HepG2 (cell line): Measurements from ENCODE around the gene PIK3R1. TPM values are rescaled to one million over a fixed set of nuclear protein-coding genes. Genes with fewer than 3 reads are reported as not detected.

Experiments
- FOXP1 ChIP-seq, 2 experiments: fragments of 450-650 bp in 1 of 2; IDR thresholded peaks; 2 replicates each; pipeline ENCODE4 v1.6.1; 2017 to 2018; ENCODE audit warnings: antibody characterized with exemption in 1 of 2
- GABPB1 ChIP-seq: IDR thresholded peaks from 2 replicates; pipeline ENCODE4 v1.6.1; 2016; ENCODE audit warnings: mild to moderate bottlenecking, missing genetic modification reagents, moderate library complexity, missing compliant biosample characterization
- HMG20A ChIP-seq: IDR thresholded peaks from 2 replicates; pipeline ENCODE4 v1.6.1; 2016; ENCODE audit warnings: borderline replicate concordance
- HNF4A ChIP-seq: sonication (generic); formaldehyde crosslinking; IDR thresholded peaks from 2 replicates; pipeline ENCODE4 v1.4.0; 2020; ENCODE audit warnings: missing genetic modification reagents
- NBN ChIP-seq: fragments of 450-650 bp; conservative IDR thresholded peaks from 2 replicates; pipeline ENCODE4 v1.6.1; 2017
- POGZ ChIP-seq: sonication (generic); formaldehyde crosslinking; IDR thresholded peaks from 2 replicates; pipeline ENCODE4 v1.4.0; 2020; ENCODE audit warnings: mild to moderate bottlenecking, missing genetic modification reagents
- RXRB ChIP-seq: IDR thresholded peaks from 2 replicates; pipeline ENCODE4 v1.6.1; 2016; ENCODE audit warnings: borderline replicate concordance, missing genetic modification reagents, missing compliant biosample characterization
- SP5 ChIP-seq: IDR thresholded peaks from 2 replicates; pipeline ENCODE4 v1.6.1; 2016; ENCODE audit warnings: low read depth, borderline replicate concordance
- ZNF792 ChIP-seq: IDR thresholded peaks from 2 replicates; pipeline ENCODE4 v1.6.1; 2016
- ZSCAN12 ChIP-seq: sonication (generic); formaldehyde crosslinking; IDR thresholded peaks from 2 replicates; pipeline ENCODE4 v1.9.0; 2021; ENCODE audit warnings: mild to moderate bottlenecking, missing genetic modification reagents
- polyA plus RNA-seq, 8 experiments: library from polyadenylated mRNA; depleted of rRNA in 3 of 8; stranded (reverse) in 7 of 8; unstranded in 1 of 8; fragments of >200 nt; fragmentation: Illumina TruSeq in 4 of 8; extraction: Trizol in 4 of 8; gene quantifications; 2 replicates each; pipeline versions ENCODE4 v1.2.1 to v1.2.3, GENCODE V29; 2011 to 2016; ENCODE audit warnings: low read depth in 4 of 8, missing spikeins in 1 of 8, mixed read lengths in 1 of 8; ENCODE audit not compliant: insufficient read depth in 1 of 8
- total RNA-seq, 5 experiments: library from RNA; depleted of rRNA; stranded (reverse); fragments of >200 nt; fragmentation: Illumina TruSeq; extraction: Trizol; gene quantifications; 2 replicates each; pipeline ENCODE4 v1.2.3, GENCODE V29; 2016; ENCODE audit warnings: low read depth in 1 of 5
- TF ChIP-seq, protein P1 (sequence below): fragments of 450-650 bp; IDR thresholded peaks from 2 replicates; pipeline ENCODE4 v1.6.1; 2017; ENCODE audit warnings: mild to moderate bottlenecking
- TF ChIP-seq, protein P2 (sequence below): sonication (generic); formaldehyde crosslinking; IDR thresholded peaks from 2 replicates; pipeline ENCODE4 v1.5.1; 2020; ENCODE audit warnings: mild to moderate bottlenecking, missing genetic modification reagents, moderate library complexity
- TF ChIP-seq, protein P3 (sequence below): sonication (generic); formaldehyde crosslinking; IDR thresholded peaks from 2 replicates; pipeline ENCODE4 v1.9.0; 2022; ENCODE audit warnings: low read depth, missing genetic modification reagents
- TF ChIP-seq, protein P4 (sequence below), 2 experiments: sonication (generic) in 1 of 2; formaldehyde crosslinking in 1 of 2; IDR thresholded peaks; 2 replicates each; pipeline versions ENCODE4 v1.4.0 to v1.6.1; 2018 to 2020; ENCODE audit warnings: missing genetic modification reagents in 2 of 2, borderline replicate concordance in 1 of 2, low read depth in 1 of 2, mild to moderate bottlenecking in 1 of 2, missing biosample characterization in 1 of 2
- TF ChIP-seq, protein P5 (sequence below): sonication (generic); formaldehyde crosslinking; IDR thresholded peaks from 2 replicates; pipeline ENCODE4 v1.4.0; 2020; ENCODE audit warnings: missing genetic modification reagents

The PIK3R1 gene
- total and polyA plus RNA-seq, 2 of the 13 experiments (the other 11 are each of a cell fraction or from before 2014, with no cell fraction given), result 8.4 to 21.3 TPM

DNA sequence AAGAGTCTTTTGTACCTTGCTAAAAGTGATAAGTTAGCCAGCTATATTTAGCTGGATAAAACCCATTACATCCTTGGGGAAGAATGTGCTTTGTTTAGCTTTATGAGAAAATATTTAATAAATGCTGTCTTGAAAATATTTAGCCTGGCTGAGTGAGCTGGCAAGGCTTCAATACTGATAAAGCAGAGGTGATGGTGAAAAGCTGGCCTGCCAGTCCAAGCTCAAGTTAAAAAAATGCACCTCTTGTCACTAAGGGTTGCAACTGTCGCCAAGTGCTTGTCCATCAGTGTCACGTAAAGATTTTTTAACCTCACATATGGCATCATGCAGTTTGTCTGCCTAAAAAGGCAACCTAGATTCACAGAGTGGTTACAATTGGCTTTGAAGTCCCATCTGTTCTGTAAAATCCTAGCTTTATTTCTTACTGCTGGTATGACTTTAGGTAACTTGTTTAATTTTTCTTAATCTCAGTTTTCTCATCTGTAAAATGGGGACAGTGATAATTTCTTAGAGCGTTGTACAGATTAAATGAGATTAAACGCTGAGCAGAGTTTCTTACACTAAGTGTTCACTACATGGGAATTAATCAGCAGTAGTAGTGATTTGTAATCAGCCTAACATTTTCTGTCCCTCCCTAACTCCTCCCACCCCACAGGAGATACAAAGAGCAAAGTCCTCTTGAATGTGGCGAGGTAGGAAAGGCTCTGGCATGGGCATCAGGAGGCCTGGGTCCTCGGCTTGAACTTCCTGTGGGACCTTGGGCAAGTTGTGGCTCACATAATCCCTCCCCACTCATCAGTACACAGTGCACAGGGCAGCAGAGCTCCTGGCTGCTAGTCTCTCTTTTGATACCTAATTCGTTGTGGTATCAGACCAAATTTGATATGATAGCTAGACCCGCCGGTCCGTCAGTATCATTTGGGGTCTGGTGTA lies 48.7 kb downstream of the PIK3R1 start (continued):
- TF ChIP-seq, protein P1, sequence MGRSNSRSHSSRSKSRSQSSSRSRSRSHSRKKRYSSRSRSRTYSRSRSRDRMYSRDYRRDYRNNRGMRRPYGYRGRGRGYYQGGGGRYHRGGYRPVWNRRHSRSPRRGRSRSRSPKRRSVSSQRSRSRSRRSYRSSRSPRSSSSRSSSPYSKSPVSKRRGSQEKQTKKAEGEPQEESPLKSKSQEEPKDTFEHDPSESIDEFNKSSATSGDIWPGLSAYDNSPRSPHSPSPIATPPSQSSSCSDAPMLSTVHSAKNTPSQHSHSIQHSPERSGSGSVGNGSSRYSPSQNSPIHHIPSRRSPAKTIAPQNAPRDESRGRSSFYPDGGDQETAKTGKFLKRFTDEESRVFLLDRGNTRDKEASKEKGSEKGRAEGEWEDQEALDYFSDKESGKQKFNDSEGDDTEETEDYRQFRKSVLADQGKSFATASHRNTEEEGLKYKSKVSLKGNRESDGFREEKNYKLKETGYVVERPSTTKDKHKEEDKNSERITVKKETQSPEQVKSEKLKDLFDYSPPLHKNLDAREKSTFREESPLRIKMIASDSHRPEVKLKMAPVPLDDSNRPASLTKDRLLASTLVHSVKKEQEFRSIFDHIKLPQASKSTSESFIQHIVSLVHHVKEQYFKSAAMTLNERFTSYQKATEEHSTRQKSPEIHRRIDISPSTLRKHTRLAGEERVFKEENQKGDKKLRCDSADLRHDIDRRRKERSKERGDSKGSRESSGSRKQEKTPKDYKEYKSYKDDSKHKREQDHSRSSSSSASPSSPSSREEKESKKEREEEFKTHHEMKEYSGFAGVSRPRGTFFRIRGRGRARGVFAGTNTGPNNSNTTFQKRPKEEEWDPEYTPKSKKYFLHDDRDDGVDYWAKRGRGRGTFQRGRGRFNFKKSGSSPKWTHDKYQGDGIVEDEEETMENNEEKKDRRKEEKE, result no peak
- TF ChIP-seq POGZ (peak; percentile 65), HMG20A (CRISPR knock-in tag) (peak; percentile 35; the same call in 1 of the 2 replicates), SP5 (CRISPR knock-in tag) (peak; percentile 68; the same call in 1 of the 2 replicates), RXRB (CRISPR knock-in tag) (peak; percentile 58; the same call in 1 of the 2 replicates), GABPB1 (CRISPR knock-in tag) (peak; percentile 60; the same call in 1 of the 2 replicates), ZSCAN12 (no peak), HNF4A (CRISPR knock-in tag) (peak; percentile 91), NBN (no peak), ZNF792 (no peak), FOXP1 (IDR thresholded peaks at IDR 0.05) (no peak), FOXP1 (CRISPR knock-in tag; IDR thresholded peaks at IDR 0.05) (peak; percentile 16; the same call in 1 of the 2 replicates)
- TF ChIP-seq, protein P2, sequence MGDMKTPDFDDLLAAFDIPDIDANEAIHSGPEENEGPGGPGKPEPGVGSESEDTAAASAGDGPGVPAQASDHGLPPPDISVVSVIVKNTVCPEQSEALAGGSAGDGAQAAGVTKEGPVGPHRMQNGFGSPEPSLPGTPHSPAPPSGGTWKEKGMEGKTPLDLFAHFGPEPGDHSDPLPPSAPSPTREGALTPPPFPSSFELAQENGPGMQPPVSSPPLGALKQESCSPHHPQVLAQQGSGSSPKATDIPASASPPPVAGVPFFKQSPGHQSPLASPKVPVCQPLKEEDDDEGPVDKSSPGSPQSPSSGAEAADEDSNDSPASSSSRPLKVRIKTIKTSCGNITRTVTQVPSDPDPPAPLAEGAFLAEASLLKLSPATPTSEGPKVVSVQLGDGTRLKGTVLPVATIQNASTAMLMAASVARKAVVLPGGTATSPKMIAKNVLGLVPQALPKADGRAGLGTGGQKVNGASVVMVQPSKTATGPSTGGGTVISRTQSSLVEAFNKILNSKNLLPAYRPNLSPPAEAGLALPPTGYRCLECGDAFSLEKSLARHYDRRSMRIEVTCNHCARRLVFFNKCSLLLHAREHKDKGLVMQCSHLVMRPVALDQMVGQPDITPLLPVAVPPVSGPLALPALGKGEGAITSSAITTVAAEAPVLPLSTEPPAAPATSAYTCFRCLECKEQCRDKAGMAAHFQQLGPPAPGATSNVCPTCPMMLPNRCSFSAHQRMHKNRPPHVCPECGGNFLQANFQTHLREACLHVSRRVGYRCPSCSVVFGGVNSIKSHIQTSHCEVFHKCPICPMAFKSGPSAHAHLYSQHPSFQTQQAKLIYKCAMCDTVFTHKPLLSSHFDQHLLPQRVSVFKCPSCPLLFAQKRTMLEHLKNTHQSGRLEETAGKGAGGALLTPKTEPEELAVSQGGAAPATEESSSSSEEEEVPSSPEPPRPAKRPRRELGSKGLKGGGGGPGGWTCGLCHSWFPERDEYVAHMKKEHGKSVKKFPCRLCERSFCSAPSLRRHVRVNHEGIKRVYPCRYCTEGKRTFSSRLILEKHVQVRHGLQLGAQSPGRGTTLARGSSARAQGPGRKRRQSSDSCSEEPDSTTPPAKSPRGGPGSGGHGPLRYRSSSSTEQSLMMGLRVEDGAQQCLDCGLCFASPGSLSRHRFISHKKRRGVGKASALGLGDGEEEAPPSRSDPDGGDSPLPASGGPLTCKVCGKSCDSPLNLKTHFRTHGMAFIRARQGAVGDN, result peak; percentile 42; the same call in 1 of the 2 replicates
- TF ChIP-seq, protein P3, sequence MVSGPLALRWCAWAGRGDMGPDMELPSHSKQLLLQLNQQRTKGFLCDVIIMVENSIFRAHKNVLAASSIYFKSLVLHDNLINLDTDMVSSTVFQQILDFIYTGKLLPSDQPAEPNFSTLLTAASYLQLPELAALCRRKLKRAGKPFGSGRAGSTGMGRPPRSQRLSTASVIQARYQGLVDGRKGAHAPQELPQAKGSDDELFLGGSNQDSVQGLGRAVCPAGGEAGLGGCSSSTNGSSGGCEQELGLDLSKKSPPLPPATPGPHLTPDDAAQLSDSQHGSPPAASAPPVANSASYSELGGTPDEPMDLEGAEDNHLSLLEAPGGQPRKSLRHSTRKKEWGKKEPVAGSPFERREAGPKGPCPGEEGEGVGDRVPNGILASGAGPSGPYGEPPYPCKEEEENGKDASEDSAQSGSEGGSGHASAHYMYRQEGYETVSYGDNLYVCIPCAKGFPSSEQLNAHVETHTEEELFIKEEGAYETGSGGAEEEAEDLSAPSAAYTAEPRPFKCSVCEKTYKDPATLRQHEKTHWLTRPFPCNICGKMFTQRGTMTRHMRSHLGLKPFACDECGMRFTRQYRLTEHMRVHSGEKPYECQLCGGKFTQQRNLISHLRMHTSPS (CRISPR knock-in tag), result peak; percentile 93
- TF ChIP-seq, protein P4, sequence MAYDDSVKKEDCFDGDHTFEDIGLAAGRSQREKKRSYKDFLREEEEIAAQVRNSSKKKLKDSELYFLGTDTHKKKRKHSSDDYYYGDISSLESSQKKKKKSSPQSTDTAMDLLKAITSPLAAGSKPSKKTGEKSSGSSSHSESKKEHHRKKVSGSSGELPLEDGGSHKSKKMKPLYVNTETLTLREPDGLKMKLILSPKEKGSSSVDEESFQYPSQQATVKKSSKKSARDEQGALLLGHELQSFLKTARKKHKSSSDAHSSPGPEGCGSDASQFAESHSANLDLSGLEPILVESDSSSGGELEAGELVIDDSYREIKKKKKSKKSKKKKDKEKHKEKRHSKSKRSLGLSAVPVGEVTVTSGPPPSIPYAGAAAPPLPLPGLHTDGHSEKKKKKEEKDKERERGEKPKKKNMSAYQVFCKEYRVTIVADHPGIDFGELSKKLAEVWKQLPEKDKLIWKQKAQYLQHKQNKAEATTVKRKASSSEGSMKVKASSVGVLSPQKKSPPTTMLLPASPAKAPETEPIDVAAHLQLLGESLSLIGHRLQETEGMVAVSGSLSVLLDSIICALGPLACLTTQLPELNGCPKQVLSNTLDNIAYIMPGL (CRISPR knock-in tag; IDR thresholded peaks at IDR 0.05; ENCODE audit: borderline replicate concordance in 1 of 2, low read depth in 1 of 2), result 0 out of 4 replicates have a peak, but pooled peaks of 1 of the 2 experiments have one; percentile 24
- TF ChIP-seq, protein P5, sequence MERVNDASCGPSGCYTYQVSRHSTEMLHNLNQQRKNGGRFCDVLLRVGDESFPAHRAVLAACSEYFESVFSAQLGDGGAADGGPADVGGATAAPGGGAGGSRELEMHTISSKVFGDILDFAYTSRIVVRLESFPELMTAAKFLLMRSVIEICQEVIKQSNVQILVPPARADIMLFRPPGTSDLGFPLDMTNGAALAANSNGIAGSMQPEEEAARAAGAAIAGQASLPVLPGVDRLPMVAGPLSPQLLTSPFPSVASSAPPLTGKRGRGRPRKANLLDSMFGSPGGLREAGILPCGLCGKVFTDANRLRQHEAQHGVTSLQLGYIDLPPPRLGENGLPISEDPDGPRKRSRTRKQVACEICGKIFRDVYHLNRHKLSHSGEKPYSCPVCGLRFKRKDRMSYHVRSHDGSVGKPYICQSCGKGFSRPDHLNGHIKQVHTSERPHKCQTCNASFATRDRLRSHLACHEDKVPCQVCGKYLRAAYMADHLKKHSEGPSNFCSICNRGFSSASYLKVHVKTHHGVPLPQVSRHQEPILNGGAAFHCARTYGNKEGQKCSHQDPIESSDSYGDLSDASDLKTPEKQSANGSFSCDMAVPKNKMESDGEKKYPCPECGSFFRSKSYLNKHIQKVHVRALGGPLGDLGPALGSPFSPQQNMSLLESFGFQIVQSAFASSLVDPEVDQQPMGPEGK (CRISPR knock-in tag), result peak; percentile 53; the same call in 1 of the 2 replicates
